Measurements from ENCODE around the gene FARSA. TPM values are rescaled to one million over a fixed set of nuclear protein-coding genes. Genes with fewer than 3 reads are reported as not detected.

FARSA gene
- polyA plus RNA-seq, 1 donor (not counting 4 experiments of a cell fraction or from before 2014, with no cell fraction given) = 30.9 TPM

DNA sequence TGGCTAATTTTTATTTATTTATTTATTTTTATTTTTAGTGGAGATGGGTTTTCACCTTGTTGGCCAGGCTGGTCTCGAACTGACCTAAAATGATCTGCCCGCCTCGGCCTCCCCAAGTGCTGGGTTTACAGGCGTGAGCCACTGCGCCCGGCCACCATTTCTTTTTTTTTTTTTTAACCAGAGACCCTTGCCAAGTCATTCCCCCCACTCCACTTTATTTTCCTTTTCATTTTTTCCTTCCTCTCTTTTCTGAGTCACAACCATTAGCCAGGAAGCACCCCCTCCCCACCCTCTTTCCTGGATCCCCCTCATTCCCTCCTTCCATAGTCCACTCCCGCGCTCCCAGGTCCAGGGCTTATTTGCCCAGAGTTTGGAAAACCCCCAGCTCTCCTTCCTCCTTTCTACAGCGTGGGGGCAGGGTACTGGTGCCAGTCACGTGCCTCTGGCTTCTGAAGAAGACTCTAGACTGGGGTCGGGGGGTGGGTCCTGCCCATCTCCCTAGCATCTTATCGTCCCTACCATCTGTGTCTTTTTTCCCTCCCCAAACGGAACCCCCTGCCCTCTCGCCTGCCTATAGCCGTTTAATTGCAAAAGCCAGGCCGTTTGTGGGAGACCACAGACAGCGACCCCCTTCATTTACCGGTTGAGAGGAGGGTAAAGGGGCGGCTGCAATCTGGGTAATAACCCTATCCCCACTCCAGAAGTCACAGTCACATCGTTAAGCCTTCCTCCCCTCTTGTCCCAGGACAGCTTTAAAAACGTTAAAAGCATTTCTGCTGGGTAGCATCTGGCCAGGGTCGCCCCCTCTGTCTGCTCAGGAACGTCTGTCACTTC, 3.8 kb upstream of the FARSA start:
- Histone ChIP-seq H4K20me1 (ENCODE audit: control insufficient read depth, extremely low read depth, insufficient read depth, low read length) (peaks cover 19% of the 10 kb centered on the region), H3K4me3 (ENCODE audit: control insufficient read depth in 2 of 3, extremely low read depth in 1 of 3, insufficient read depth in 2 of 3, low read depth in 1 of 3, low read length in 3 of 3) (peak overlapping the region; percentile 46 to 99 (median 95)), H3K4me2 (ENCODE audit: control insufficient read depth, extremely low read depth, insufficient read depth, low read depth, low read length) (peak overlapping the region; percentile 83), H3K36me3 (ENCODE audit: control insufficient read depth in 2 of 2, extremely low read depth in 1 of 2, insufficient read depth in 2 of 2, low read length in 2 of 2) (peaks cover 19 to 31% of the 10 kb centered on the region in 2 experiments), H3K9ac (ENCODE audit: control insufficient read depth, extremely low read depth, insufficient read depth, low read length) (peak overlapping the region; percentile 81), H3K9me3 (ENCODE audit: control insufficient read depth, low read depth, low read length) (no peaks in the 10 kb centered on the region), H2AFZ (ENCODE audit: control insufficient read depth, low read length) (peak overlapping the region; percentile 68), H3K4me1 (ENCODE audit: control insufficient read depth, extremely low read depth, insufficient read depth, low read length) (peaks cover 28% of the 10 kb centered on the region), H3K9me1 (ENCODE audit: control insufficient read depth, extremely low read depth, insufficient read depth, low read length) (peaks cover 2% of the 10 kb centered on the region), H3K27ac (ENCODE audit: control insufficient read depth, insufficient read depth, low read length) (peak overlapping the region; percentile 72), H3K27me3 (ENCODE audit: control insufficient read depth, extremely low read depth, insufficient read depth, low read length) (no peaks in the 10 kb centered on the region), H3K79me2 (ENCODE audit: control insufficient read depth, insufficient read depth, low read length) (peaks cover 51% of the 10 kb centered on the region)
- no peak for DNase-seq (ENCODE audit: low read depth, low spot score)
- FAIRE-seq = no peak
- TF ChIP-seq EZH2 (IDR thresholded peaks at IDR 0.05; ENCODE audit: low read length) = no peak
- TF ChIP-seq, protein P1, sequence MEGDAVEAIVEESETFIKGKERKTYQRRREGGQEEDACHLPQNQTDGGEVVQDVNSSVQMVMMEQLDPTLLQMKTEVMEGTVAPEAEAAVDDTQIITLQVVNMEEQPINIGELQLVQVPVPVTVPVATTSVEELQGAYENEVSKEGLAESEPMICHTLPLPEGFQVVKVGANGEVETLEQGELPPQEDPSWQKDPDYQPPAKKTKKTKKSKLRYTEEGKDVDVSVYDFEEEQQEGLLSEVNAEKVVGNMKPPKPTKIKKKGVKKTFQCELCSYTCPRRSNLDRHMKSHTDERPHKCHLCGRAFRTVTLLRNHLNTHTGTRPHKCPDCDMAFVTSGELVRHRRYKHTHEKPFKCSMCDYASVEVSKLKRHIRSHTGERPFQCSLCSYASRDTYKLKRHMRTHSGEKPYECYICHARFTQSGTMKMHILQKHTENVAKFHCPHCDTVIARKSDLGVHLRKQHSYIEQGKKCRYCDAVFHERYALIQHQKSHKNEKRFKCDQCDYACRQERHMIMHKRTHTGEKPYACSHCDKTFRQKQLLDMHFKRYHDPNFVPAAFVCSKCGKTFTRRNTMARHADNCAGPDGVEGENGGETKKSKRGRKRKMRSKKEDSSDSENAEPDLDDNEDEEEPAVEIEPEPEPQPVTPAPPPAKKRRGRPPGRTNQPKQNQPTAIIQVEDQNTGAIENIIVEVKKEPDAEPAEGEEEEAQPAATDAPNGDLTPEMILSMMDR (optimal IDR thresholded peaks at IDR 0.05 in 1 of 3, IDR thresholded peaks at IDR 0.05 in 1 of 3, conservative IDR thresholded peaks at IDR 0.05 in 1 of 3; ENCODE audit: extremely low read depth in 1 of 3, insufficient read depth in 2 of 3, low read length in 3 of 3) = no peak
- dilution Hi-C loops (cut with MboI; ENCODE audit: extremely low pct_ligation_motif_present, low sequenced_read_pairs) = no loop called here

- Histone ChIP-seq H3K4me1 (ENCODE audit: control insufficient read depth, extremely low read depth, insufficient read depth, low read length) (peaks cover 29% of the 10 kb centered on the region), H3K9me3 (ENCODE audit: control insufficient read depth, low read depth, low read length) (no peaks in the 10 kb centered on the region), H3K79me2 (ENCODE audit: control insufficient read depth, insufficient read depth, low read length) (peaks cover 51% of the 10 kb centered on the region), H4K20me1 (ENCODE audit: control insufficient read depth, extremely low read depth, insufficient read depth, low read length) (peaks cover 19% of the 10 kb centered on the region), H3K4me3 (ENCODE audit: control insufficient read depth in 2 of 3, extremely low read depth in 1 of 3, insufficient read depth in 2 of 3, low read depth in 1 of 3, low read length in 3 of 3) (no peak overlapping the region), H3K27ac (ENCODE audit: control insufficient read depth, insufficient read depth, low read length) (no peak overlapping the region), H2AFZ (ENCODE audit: control insufficient read depth, low read length) (no peak overlapping the region), H3K9ac (ENCODE audit: control insufficient read depth, extremely low read depth, insufficient read depth, low read length) (no peak overlapping the region), H3K36me3 (ENCODE audit: control insufficient read depth in 2 of 2, extremely low read depth in 1 of 2, insufficient read depth in 2 of 2, low read length in 2 of 2) (peaks cover 18 to 28% of the 10 kb centered on the region in 2 experiments), H3K9me1 (ENCODE audit: control insufficient read depth, extremely low read depth, insufficient read depth, low read length) (peaks cover 2% of the 10 kb centered on the region), H3K4me2 (ENCODE audit: control insufficient read depth, extremely low read depth, insufficient read depth, low read depth, low read length) (no peak overlapping the region), H3K27me3 (ENCODE audit: control insufficient read depth, extremely low read depth, insufficient read depth, low read length) (no peaks in the 10 kb centered on the region)
- DNase-seq (ENCODE audit: low read depth, low spot score) (no peak), FAIRE-seq (no peak)
- dilution Hi-C loops (cut with MboI; ENCODE audit: extremely low pct_ligation_motif_present, low sequenced_read_pairs) = no loop called here
- TF ChIP-seq, protein P1 (optimal IDR thresholded peaks at IDR 0.05 in 1 of 3, IDR thresholded peaks at IDR 0.05 in 1 of 3, conservative IDR thresholded peaks at IDR 0.05 in 1 of 3; ENCODE audit: extremely low read depth in 1 of 3, insufficient read depth in 2 of 3, low read length in 3 of 3) = no peak
- no peak for TF ChIP-seq EZH2 (IDR thresholded peaks at IDR 0.05; ENCODE audit: low read length)
Observed at GRCh38 chr19:12936582-12936981, 3.1 kb upstream of the FARSA start.
